ENCODE data around the gene GLI1.

GLI1 gene

GRCh38 chr12:57461917-57462250, 2.3 kb downstream of the GLI1 start:
- no peak for DNase-seq

DNA sequence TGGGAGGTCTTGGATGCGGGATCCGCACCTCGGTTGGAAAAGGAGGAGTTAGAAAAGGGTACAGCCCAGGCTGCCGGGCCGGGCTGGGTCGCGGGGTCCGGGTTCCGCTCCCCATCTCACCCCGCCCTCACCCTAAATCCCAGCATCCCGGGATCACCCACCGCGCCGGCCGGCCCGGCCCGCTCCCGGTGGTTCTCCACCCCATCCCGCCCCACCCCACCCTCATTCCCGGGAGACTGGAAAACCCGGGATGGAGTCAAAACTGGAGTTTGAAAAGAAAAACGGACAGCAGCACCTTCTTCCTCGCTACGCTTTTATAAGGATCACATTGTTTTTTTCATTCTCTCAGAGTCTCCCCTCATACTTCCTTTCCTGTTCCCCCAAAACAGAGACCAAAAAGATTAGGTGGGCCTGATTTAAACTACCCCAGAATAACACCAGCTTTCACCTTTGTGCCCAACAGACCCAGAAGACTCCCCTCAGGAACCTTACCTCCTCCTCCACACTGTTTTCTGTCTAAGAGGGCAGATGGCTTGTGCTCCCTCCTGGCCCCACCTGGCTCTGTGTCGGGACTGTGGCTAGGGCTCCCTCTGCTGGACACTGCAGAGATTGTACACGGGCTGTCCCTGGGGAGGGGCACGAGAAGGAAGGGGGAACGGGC, 2.8 kb downstream of the GLI1 start:
- DNase-seq = peak; percentile 95

DNA sequence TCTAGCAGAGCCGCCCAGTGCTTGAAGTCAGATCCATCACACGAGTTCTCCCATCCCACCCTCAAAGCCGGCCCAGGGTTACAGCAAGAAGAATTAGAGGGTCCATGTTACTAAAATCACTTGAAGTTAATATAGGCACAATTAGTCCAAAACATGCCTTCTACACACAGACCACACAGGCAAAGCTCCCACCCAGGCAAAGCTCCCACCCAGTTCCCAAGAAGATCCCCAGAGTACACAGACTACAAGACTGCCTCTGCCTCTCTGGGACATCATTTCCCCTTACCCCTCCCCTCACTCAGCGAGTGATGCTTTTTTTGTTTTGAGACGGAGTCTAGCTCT, 3.3 kb downstream of the GLI1 start:
- no peak for DNase-seq

- DNase-seq = no peak
Measured at GRCh38 chr12:57464569-57464968, 5.0 kb downstream of the GLI1 start.

DNA sequence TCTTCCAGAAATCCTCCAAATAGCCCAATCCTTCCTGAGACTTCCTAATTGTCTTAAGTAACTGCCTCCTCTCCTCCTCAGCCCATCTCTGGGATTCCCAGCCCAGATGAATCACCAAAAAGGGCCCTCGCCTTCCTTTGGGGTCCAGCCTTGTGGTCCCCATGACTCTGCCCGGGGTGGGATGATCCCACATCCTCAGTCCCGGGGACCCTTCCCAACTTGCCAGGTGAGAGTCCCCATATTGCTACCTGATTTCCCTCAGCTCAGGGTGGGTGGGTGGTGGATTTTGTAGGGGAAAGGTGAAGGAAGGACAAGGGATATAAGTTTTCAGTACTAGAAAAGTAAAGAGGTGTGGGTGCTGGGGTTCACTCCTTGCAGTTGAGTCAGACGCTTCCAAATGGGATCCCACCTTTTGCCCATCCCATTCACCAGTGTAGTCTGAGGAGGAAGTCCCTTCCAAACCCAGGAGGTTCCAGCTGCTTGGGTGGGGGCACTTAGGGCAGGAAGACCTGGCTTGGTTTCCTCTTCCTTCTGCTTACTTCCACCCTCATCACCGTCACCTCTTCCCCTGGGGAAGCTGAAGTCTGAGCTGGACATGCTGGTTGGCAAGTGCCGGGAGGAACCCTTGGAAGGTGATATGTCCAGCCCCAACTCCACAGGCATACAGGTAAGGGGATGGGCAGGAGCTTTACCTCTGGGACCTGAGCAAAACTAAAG, 5.6 kb downstream of the GLI1 start:
- DNase-seq = no peak

DNA sequence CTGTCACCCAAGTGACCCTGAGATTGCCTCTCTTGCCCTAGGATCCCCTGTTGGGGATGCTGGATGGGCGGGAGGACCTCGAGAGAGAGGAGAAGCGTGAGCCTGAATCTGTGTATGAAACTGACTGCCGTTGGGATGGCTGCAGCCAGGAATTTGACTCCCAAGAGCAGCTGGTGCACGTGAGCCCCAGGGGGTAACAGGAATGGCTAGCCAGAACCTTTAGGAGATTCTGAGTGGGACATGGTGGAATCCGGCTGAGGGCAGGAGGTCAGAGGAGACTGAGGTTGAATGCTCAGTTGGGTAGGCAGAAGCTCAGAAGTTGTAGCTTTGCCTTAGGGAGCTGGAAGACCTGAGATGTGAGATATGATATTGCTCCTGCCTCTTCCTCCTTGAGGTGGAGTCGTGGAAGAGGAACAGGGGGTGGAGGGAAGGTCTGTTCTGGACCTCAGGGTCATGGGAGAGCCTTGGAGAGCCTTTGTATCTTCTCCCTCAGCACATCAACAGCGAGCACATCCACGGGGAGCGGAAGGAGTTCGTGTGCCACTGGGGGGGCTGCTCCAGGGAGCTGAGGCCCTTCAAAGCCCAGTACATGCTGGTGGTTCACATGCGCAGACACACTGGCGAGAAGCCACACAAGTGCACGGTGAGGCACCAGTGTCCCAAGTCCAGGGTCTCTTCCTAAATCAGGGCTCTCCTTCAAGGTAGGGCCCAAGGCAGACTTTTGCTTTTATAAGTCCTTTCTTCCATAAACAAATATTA, 6.3 kb downstream of the GLI1 start:
- DNase-seq = no peak

DNA sequence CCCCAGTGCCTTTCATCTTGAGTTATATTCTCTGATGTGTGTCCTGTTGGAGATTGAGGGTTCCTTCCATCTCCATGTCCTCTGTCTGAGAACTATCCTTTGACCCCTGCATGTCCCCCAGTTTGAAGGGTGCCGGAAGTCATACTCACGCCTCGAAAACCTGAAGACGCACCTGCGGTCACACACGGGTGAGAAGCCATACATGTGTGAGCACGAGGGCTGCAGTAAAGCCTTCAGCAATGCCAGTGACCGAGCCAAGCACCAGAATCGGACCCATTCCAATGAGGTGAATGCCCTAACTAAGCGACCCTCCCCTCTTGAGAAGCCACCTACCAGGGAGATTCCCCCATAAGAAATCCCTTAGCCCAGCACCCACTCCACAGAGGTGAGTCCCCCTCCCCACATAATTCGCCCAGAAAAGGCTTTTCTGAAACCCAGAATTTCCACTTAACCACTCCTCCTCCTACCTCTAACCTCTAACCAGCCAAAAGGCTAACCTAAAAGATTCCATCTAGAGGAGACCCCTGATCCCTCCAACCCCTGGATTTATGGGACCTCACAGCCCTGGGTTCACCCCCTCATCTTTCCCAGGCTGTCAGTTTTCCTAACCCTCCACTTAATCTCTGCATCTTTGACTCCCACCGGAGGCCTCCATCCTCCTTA, 7.8 kb downstream of the GLI1 start:
- no peak for DNase-seq

DNA sequence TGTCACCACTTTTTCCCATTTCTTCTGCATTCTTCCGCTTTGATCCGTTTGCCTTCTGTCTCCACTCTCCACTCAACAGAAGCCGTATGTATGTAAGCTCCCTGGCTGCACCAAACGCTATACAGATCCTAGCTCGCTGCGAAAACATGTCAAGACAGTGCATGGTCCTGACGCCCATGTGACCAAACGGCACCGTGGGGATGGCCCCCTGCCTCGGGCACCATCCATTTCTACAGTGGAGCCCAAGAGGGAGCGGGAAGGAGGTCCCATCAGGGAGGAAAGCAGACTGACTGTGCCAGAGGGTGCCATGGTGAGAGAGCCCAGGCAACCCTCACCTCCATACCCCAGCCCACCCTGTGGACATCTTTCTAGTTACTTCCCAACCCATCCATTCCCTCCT, 8.3 kb downstream of the GLI1 start:
- DNase-seq = no peak

- no peak for DNase-seq
Measured at GRCh38 chr12:57469296-57470164, 9.9 kb downstream of the GLI1 start.

- DNase-seq = no peak
Measured at GRCh38 chr12:57470286-57470969, 10.8 kb downstream of the GLI1 start.

DNA sequence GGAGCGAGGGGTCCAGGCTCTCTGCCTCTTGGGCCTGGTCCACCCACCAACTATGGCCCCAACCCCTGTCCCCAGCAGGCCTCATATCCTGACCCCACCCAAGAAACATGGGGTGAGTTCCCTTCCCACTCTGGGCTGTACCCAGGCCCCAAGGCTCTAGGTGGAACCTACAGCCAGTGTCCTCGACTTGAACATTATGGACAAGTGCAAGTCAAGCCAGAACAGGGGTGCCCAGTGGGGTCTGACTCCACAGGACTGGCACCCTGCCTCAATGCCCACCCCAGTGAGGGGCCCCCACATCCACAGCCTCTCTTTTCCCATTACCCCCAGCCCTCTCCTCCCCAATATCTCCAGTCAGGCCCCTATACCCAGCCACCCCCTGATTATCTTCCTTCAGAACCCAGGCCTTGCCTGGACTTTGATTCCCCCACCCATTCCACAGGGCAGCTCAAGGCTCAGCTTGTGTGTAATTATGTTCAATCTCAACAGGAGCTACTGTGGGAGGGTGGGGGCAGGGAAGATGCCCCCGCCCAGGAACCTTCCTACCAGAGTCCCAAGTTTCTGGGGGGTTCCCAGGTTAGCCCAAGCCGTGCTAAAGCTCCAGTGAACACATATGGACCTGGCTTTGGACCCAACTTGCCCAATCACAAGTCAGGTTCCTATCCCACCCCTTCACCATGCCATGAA, 11.5 kb downstream of the GLI1 start:
- no peak for DNase-seq

DNA sequence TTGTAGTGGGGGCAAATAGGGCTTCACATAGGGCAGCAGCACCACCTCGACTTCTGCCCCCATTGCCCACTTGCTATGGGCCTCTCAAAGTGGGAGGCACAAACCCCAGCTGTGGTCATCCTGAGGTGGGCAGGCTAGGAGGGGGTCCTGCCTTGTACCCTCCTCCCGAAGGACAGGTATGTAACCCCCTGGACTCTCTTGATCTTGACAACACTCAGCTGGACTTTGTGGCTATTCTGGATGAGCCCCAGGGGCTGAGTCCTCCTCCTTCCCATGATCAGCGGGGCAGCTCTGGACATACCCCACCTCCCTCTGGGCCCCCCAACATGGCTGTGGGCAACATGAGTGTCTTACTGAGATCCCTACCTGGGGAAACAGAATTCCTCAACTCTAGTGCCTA, 12.1 kb downstream of the GLI1 start:
- DNase-seq = no peak

- no peak for DNase-seq
Measured at GRCh38 chr12:57472391-57472790, 12.8 kb downstream of the GLI1 start.

DNA sequence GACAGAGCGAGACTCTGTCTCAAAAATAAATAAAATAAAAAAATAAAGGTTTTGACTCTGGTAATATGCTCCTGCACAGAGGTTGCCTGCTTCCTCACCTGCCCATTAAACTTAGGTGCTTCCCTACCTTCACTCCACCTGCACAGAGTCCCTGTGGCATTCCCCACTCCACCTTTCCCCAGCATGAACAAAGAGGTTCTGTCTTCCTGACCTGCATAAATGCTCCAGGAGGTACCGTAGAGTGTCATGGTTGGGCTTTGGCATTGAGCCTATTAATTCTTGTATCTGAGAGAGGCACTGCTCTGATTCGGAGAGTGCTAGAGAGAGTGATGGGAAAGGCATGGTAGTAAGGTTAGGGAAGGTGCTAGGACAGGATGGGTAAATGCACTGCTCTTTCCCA, 13.8 kb downstream of the GLI1 start:
- no peak for DNase-seq

DNA sequence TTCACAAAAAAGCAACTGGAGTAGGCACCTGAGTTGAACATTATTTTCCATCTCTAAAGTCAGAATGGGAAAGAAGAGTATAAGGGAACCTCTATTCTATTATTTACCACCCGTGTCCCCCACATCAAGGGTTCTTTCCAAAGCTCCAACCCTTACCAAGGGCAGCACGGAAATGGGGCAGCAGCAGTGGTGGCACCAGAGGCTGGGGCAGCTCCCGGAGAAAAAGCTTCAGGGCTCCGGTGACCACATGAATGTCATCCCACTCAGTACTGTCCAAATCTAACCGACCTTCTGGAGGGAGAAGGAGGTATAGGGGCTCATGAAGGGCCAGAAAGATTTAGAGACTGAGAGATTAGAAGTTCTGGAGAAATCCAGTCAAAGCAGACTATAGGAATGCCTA, 14.3 kb downstream of the GLI1 start:
- no peak for DNase-seq

- no peak for DNase-seq
Measured at GRCh38 chr12:57474430-57474829, 14.8 kb downstream of the GLI1 start.

- no peak for DNase-seq
Measured at GRCh38 chr12:57474862-57475261, 15.3 kb downstream of the GLI1 start.

- DNase-seq = no peak
Measured at GRCh38 chr12:57475271-57476161, 15.9 kb downstream of the GLI1 start.

DNA sequence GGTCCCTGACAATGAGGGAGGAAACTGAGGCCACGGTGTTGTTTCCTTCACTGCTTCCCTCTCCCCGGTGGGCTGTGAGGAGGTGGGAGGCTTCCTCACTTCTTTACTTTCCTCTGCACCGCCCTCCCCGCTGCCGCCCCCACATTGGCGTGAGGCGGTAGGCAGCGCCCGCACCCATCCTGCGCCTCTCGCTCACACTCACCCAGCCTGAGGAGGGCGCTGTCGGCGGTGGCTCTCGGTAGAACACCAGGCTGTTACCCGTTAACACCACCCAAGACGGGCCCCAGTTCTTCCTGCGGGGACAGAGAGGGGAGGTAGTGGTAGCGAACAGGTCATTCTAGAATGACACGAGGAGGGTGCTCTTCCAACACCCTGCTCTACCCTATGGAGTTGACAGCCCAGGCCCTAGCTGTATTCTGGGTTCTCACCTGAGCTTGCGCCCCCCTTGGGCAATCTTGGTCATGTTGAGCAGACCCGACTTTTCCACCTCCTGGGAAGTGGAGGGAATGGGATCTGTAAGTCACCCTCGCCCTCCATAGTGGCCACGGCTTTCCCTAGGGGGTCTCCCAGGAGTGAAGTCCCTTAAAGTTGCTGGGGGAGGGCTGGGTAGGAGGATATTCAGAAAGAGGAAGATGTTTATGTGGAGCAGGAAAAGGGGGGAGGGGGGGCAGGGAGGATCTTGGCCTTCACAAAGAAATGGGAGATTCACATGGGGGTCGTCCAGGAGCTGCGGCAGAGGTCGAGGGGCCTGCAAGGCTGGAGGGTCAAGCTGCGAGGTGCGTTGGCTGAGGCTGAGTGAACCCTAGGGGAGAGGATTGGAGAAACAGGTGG, 16.8 kb downstream of the GLI1 start:
- DNase-seq = peak; percentile 91

Measured in activated CD4-positive, alpha-beta T cell treated with anti-CD3 and anti-CD28 coated beads for 48 hours (primary cell).